Calu3 (cell line): ENCODE data around the gene GRB10. TPM values are rescaled to one million over a fixed set of nuclear protein-coding genes. Genes with fewer than 3 reads are reported as not detected.
A peak's percentile ranks its signal among the peaks of the same experiment; 100 is the strongest.

Experiments used
- BruUV-seq: library from RNA; stranded (reverse); fragments of 400-500 nt; replicated peaks from 2 replicates; lab custom pipeline; 2021; lab: Mats Ljungman, UMichigan
- CTCF ChIA-PET: fragments of 300-600 bp; sonication (Branson Sonifier 250); formaldehyde crosslinking; loops from one replicate; lab custom pipeline; 2022; ENCODE audit warnings: antibody characterized with exemption; lab: Charles Lee
- DNase-seq: peaks from one replicate; pipeline ENCODE4 v3.0.0; 2022
- H3K27ac Mint-ChIP-seq: one replicate; pipeline ENCODE4 v1.8.0; 2022; ENCODE audit warnings: mixed read lengths; ENCODE audit not compliant: unreplicated experiment
- H3K27me3 Mint-ChIP-seq: one replicate; pipeline ENCODE4 v1.8.0; 2022; ENCODE audit warnings: mixed read lengths; ENCODE audit not compliant: unreplicated experiment
- H3K36me3 Mint-ChIP-seq: one replicate; pipeline ENCODE4 v1.8.0; 2022; ENCODE audit warnings: mild to moderate bottlenecking, moderate library complexity, mixed read lengths; ENCODE audit not compliant: insufficient read depth, unreplicated experiment
- H3K4me1 Mint-ChIP-seq: one replicate; pipeline ENCODE4 v1.8.0; 2022; ENCODE audit warnings: mild to moderate bottlenecking, low read depth, mixed read lengths; ENCODE audit not compliant: unreplicated experiment
- H3K4me3 Mint-ChIP-seq: one replicate; pipeline ENCODE4 v1.8.0; 2022; ENCODE audit warnings: mild to moderate bottlenecking, low read depth, moderate library complexity, mixed read lengths; ENCODE audit not compliant: unreplicated experiment
- H3K9me3 Mint-ChIP-seq: one replicate; pipeline ENCODE4 v1.8.0; 2022; ENCODE audit warnings: low read depth, mixed read lengths; ENCODE audit not compliant: unreplicated experiment
- CTCF ChIP-seq: fragments of 200-600 bp; IDR thresholded peaks from one replicate; pipeline ENCODE4 v1.8.0; 2022; ENCODE audit warnings: antibody characterized with exemption; ENCODE audit not compliant: unreplicated experiment
- intact Hi-C: fragments of 100-400 bp; cut with micrococcal nuclease; formaldehyde crosslinking; loops from one replicate; pipeline ENCODE4 v1.10.0; 2022; ENCODE audit not compliant: unreplicated experiment
- total RNA-seq: library from RNA; stranded (reverse); gene quantifications from 2 replicates; pipeline ENCODE4 v1.2.3, GENCODE V29; 2022

The GRB10 gene
- total RNA-seq, 1 experiment from 2014 or later: 90.6 TPM

GRCh38 chr7:50795831-50796230 lies 13.1 kb upstream of the GRB10 start:
- no TSS peak for BruUV-seq
- DNase-seq: peak; percentile 61
- peaks cover 34% of the 10 kb centered on the region for H3K36me3 Mint-ChIP-seq
- peaks cover 2% of the 10 kb centered on the region for H3K9me3 Mint-ChIP-seq
- H3K27ac Mint-ChIP-seq: no peak overlapping the region
- H3K27me3 Mint-ChIP-seq: no peaks in the 10 kb centered on the region
- intact Hi-C loops: loop anchor here (1.0 to 10.0 kb wide), 5 partner anchors 73 to 345 kb away; no protein-coding TSS in a partner anchor
- TF ChIP-seq CTCF: peak; percentile 59
- CTCF ChIA-PET: interaction anchor here (0.7 to 2.9 kb wide), 5 partner anchors 16 to 571 kb away, joined by 3 to 9 read pairs (median 4); no protein-coding TSS in a partner anchor
- H3K4me3 Mint-ChIP-seq: no peak overlapping the region
- H3K4me1 Mint-ChIP-seq: peaks cover 26% of the 10 kb centered on the region

- no peak for TF ChIP-seq CTCF
- no TSS peak for BruUV-seq
- Mint-ChIP-seq H3K27ac (no peak overlapping the region), H3K4me1 (peaks cover 27% of the 10 kb centered on the region), H3K27me3 (no peaks in the 10 kb centered on the region), H3K4me3 (no peak overlapping the region), H3K36me3 (peaks cover 34% of the 10 kb centered on the region), H3K9me3 (peaks cover 2% of the 10 kb centered on the region)
- intact Hi-C loops: loop anchor here (1.0 to 10.0 kb wide), 5 partner anchors 74 to 346 kb away; no protein-coding TSS in a partner anchor
- CTCF ChIA-PET: interaction anchor here (0.7 to 2.9 kb wide), 5 partner anchors 17 to 571 kb away, joined by 3 to 9 read pairs (median 4); no protein-coding TSS in a partner anchor
- DNase-seq: no peak
These were observed 12.6 kb upstream of the GRB10 start for GRCh38 chr7:50795253-50795652.

- Mint-ChIP-seq H3K27me3 (no peaks in the 10 kb centered on the region), H3K9me3 (peaks cover 2% of the 10 kb centered on the region), H3K4me1 (peaks cover 32% of the 10 kb centered on the region), H3K36me3 (peaks cover 34% of the 10 kb centered on the region), H3K4me3 (peak overlapping the region; percentile 91), H3K27ac (peak overlapping the region; percentile 7)
- CTCF ChIA-PET: interaction anchor here (2.2 to 2.9 kb wide), 2 partner anchors 207 to 347 kb away, joined by 9 read pairs; no protein-coding TSS in a partner anchor
- intact Hi-C loops: loop anchor here (2.0 to 10.0 kb wide), 6 partner anchors 75 to 329 kb away; no protein-coding TSS in a partner anchor
- TSS peak; percentile 85 for BruUV-seq
- TF ChIP-seq CTCF: no peak
- no peak for DNase-seq
These were observed 11.4 kb upstream of the GRB10 start for GRCh38 chr7:50793947-50794570.

GRCh38 chr7:50793120-50793946 lies 10.6 kb upstream of the GRB10 start:
- BruUV-seq: no TSS peak
- peaks cover 34% of the 10 kb centered on the region for H3K36me3 Mint-ChIP-seq
- no peaks in the 10 kb centered on the region for H3K27me3 Mint-ChIP-seq
- DNase-seq: peak; percentile 80
- peaks cover 2% of the 10 kb centered on the region for H3K9me3 Mint-ChIP-seq
- peaks cover 32% of the 10 kb centered on the region for H3K4me1 Mint-ChIP-seq
- CTCF ChIA-PET: interaction anchor here (2.9 kb wide), 1 partner anchor 348 kb away, joined by 9 read pairs; no protein-coding TSS in a partner anchor
- H3K4me3 Mint-ChIP-seq: peak overlapping the region; percentile 91
- peak overlapping the region; percentile 7 for H3K27ac Mint-ChIP-seq
- intact Hi-C loops: loop anchor here (5.0 to 10.0 kb wide), 4 partner anchors 169 to 329 kb away; no protein-coding TSS in a partner anchor
- TF ChIP-seq CTCF: no peak
